GM19035 (cell line): ENCODE data around the gene GMFB.

ENCODE experiments used
- ATAC-seq: cut with Tn5 transposase; IDR thresholded peaks from one replicate; pipeline ENCODE4 v1.9.1; 2021; ENCODE audit not compliant: unreplicated experiment

GMFB gene

DNA sequence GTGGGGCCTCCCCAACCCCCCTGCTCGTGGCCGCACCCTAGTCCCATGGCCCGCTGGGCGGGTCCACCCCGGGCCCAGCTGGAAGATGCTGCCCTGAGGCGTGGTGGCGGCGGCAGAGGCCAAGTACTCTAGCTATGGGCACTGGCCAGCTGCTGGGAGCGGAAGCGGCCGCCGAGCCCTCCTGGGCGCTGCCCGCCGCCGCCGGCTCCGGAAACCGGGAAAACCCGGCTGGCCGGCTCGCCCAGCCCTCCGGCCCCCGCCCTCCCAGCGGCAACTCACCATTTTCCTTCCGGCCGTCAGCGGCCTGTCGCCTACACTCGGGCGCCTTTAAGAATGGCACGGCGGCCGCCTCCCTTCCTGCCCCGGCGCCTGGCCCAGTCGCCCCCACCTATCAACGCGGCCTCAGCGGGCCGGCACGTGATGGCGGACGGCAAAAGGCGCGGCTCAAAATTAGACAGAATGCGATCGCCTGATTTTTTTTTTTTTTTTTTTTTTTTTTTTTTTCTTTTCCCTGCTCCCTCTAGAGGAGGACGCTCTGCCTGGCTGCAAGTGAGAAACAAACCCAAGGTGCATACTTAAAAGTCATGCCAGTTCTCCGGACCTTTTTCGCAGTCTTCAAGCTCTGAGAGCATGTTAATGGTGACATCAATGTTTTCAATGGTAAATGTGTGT is at the start of gene GMFB:
Gene GMFB, minus strand, starts transcription at position 335 of the 672 bp plus-strand sequence. Its CDS starts 53 bp downstream, at position 282.
- peak; percentile 93 for ATAC-seq

GRCh38 chr14:54538055-54538454 is 49.3 kb upstream of the GMFB start:
- no peak for ATAC-seq

- ATAC-seq: no peak
Observed at GRCh38 chr14:54537651-54538050, 48.9 kb upstream of the GMFB start.

DNA sequence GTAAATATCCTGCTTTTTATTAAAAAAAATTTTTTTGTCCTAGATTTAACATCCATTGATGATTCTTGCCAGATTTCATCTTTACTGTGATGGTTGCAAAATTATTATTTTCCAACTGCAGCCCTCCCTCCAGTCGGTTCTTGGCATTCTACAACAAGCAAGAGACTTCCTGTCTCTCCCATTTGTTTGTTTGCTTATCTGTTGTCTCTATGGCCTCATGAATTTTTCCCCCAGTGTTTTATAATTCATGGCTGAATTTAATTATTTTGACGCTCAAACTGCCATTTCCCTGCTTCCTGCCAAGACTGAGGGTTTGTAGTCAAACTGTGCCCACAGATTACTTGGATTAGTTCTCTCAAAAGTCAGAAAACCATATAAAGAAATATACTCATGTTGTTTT is 46.9 kb upstream of the GMFB start:
- ATAC-seq: no peak

DNA sequence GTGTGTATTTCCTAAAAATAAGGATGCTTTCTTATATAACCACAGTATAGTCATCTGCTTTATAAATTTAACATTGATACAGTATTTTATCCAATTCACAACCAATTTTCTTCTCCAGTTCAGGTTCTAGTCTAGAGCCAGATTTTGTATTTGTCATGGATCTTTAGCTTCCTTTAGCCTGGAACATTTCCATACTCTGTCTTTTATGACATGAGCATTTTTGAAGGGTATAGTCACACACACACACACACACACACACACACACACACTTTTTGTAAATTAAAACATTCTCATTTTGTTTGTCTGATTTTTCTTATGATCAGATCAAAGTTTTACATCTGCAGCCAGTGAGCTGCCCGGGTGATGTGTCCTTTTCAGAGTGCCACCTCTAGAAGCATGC is 46.3 kb upstream of the GMFB start:
- ATAC-seq: no peak

DNA sequence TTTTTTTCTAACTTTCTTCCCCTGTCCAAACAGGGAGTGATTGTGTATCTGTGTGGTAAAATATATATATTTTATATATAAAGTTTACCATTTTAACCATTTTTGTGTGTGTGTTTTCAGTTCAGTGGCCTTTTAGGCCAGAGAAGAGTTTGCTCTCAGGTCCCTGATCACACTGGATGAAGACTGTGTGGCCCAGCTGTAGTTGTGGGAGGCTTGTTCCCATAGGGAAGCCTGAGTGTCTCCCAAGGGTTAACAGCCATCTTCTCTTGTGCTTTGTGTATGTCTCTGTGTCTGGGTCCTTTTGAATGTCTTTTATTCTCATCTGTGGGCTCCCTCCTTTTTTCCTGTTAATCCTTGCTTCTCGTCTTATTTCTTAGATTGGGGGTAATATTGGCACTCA is 44.3 kb upstream of the GMFB start:
- ATAC-seq: no peak

DNA sequence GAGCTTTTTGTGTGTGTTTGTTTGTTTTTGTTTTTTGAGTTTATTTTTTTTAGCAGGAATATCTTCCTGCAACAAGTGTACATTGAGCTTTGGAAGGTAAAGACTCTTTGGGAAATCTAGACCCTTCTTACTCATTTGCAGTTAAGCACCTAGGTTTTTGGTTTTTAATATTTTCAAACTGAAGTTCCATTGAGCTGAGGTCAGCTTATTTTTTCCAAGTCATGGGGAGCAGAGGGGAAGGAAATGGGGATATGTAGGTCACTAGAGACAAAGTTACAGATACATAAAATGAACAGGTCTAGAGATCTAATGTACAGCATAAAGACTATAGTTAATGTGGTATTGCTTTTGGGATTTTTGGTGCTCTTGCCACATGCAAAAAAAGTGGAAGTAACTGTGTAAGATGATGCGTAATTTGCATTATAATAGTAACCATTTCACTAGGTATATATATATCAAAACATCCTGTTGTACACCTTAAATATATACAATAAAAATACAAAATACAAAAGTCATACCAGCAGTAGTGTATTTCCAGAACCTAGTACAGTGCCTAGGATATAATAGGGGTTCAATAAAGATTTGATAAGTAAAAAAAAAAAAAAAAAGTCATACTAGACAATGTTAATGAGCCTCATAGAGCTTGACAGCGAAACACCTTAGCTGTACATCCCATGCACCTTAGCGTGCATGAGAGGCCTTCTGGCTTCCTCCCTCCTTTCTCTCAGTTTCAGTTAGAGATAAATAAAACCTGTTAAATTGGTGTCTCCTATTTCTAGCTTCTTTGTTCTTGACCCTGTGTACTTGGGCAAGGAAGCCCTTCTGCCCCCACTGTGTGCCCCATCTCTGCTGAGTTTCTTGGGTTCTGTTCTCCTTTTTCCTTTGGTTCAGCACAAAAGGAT is 43.6 kb upstream of the GMFB start:
- peak; percentile 71 for ATAC-seq

DNA sequence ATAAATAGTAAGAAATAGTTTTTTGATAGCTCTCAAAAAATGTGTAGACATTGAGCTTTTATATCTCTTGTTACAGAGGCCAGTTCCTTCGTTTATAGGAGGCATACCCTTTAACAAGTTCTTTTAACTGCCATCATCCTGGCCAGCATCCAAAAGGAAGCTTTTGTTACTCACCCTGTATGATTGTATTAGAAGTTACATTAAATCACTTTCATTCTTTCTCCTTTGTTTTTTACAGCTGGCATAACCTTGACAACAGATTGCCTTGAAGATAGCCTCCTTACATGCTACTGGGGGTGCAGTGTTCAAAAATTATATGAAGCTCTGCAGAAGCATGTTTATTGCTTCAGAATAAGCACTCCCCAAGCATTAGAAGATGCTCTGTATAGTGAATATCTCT is 41.0 kb upstream of the GMFB start:
- no peak for ATAC-seq

DNA sequence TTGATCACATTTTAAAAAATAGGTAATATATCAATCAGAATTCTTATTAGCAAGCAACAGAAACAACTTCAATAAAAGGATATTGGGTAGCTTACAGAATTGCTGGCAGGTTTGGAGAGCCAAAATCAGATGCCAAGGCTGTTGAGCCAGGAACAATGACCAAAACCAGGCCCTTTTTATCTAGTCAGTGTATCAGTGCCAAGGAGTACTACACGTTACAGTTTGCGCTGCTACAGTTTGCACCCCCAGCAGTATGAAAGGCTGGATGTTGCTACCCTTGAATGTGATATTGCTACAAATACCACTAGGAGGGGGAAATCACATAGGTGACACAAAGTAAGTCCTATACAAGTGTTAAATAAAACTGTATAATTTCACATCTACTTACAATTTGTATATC is 40.2 kb upstream of the GMFB start:
- no peak for ATAC-seq

DNA sequence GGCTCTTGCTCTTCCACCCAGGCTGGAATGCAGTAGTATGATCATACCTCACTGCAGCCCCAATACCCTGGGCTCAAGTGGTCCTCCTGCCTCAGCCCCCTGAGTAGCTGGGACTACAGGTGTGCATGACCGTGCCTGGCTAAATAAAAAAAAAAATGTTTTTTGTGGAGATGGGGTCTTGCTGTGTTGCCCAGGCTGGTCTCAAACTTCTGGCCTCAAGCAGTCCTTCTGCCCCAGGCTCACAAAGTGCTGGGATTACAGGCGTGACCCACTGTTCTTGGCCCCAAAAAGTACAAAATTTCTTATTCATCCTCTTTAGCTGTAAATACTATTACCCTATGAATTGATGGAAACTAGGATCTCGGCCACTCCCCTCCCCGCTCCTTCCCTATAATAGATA is 35.6 kb upstream of the GMFB start:
- ATAC-seq: no peak

- no peak for ATAC-seq
Observed at GRCh38 chr14:54516709-54517108, 27.9 kb upstream of the GMFB start.

DNA sequence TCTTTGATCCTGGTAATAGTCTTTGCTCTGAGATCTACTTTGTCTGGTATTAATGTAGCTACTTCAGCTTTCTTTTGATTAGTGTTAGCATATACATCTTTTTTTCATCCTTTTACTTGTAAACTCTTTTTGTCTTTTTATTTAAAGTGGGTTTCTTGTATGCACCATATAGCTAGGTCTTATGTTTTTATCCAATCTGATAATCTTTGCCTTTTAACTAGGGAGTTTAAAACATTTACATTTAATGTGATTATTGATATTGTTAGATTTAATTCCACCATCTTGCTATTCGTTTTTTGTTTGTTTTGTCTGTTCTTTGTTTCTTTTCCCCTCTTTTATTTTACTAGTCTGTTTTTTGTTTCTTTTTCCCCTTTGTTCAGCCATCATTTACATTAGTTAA is 26.9 kb upstream of the GMFB start:
- no peak for ATAC-seq

DNA sequence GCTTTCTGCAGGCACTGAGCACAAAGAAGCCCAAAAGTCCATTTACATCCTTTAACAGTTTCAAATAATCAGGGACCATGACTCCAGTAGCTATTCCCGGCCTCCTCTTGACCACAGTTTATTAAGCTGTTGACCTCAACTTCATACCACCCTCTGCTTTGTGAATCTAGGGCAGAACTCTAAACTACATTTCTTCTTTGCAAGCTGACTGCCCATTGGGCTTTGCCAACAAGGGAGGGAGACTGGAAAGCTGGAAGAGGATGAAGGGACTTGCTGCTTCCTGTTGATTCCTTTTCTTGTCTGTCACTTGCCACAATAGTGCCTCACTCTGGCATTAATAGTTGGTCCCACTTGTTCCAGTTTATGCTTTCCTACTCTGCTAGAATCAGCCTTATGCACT is 23.6 kb upstream of the GMFB start:
- no peak for ATAC-seq

GRCh38 chr14:54509546-54510501 is 21.0 kb upstream of the GMFB start, which contains the start of gene CGRRF1:
TSS of gene CGRRF1 (plus strand) at chr14:54509906. CDS start at chr14:54509960, 54 bp downstream.
- ATAC-seq: peak; percentile 93

DNA sequence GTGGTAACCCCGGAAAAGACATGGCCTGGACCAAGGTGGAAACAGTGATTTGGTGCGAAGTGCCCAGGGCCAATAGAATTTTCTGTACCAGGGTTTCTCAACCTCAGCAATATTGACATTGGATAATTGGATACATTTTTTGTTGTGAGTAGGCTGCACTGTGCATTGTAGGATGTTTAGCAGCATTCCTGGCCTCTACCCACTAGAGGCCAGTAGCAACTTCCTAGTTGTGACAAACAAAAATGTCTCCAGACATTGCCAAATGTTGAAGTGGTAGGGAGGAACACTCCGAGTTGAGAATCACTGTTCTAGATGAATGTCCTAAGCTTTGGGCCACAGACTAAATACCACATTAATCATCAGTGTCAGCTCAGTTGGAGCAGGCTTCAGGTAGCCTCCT is 14.7 kb upstream of the GMFB start:
- ATAC-seq: no peak

- no peak for ATAC-seq
Observed at GRCh38 chr14:54502602-54503001, 13.8 kb upstream of the GMFB start.

DNA sequence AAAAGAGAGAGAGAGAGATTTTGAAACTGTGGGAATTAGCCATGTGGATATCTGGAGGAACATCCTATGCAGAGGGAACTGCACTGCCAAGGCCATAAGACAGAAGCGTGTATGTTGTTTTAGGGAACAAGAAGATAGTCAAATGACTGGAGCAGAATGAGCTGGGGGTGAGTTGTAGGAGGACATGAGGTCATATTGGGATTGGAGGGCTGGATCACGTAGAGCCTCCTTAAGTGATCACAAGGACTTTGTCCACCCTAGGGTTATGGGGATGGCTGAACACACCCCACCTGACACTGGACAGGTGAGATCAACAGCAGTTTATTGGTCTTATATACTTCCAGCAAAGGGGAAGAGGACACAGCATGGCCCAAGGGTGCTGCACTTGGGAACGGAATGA is 12.7 kb upstream of the GMFB start:
- ATAC-seq: no peak

GRCh38 chr14:54500744-54501143 is 12.0 kb upstream of the GMFB start:
- ATAC-seq: no peak

DNA sequence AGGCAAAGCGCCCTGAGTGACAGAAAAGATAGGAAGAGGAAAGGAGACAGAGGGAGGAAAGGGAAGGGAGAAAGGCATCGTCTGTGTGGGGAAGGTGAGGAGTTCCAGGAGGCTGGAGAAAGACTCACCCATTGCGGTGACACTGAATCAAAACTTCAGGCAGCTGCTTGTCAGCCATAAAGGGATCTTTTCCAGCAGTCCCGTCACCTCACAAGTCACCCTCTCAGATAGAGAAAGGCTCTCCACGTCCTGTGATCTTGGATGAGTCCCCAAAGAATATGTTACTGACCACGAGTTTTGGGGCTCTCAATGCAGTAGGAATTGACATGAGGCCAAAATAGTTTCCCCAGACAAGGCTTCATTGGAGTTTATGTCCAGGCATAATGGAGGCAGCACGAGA is 9.8 kb upstream of the GMFB start:
- ATAC-seq: no peak

GRCh38 chr14:54498095-54498531 is 9.3 kb upstream of the GMFB start:
- ATAC-seq: no peak

GRCh38 chr14:54497224-54497623 is 8.4 kb upstream of the GMFB start:
- ATAC-seq: no peak
